SK-N-SH treated with all-trans-retinoic acid at 6 μM for 48 hours (cell line): ENCODE data around the gene TMEM53.
A peak's percentile ranks its signal among the peaks of the same experiment; 100 is the strongest.

Experiments
- ATAC-seq: fragments of 200-7000 bp; cut with Tn5 transposase; 3 replicates; pipeline ENCODE4 v1.9.1; 2020; ENCODE audit warnings: mild to moderate bottlenecking, moderate library complexity
- ARNTL ChIP-seq: fragments of 450-650 bp; formaldehyde crosslinking; IDR thresholded peaks from 2 replicates; pipeline ENCODE4 v1.5.0; 2020; ENCODE audit warnings: low read depth, mild to moderate bottlenecking, moderate library complexity, borderline replicate concordance
- BACH2 ChIP-seq: fragments of 250-450 bp; sonication (Bioruptor Pico); IDR thresholded peaks from 2 replicates; pipeline ENCODE4 v1.9.0; 2021; ENCODE audit warnings: mild to moderate bottlenecking, borderline replicate concordance
- CREB5 ChIP-seq: fragments of 250-450 bp; sonication (Bioruptor Pico); IDR thresholded peaks from 2 replicates; pipeline ENCODE4 v1.5.1; 2020; ENCODE audit warnings: low read depth, mild to moderate bottlenecking, moderate library complexity
- CSDC2 ChIP-seq: fragments of 250-450 bp; sonication (Bioruptor Pico); IDR thresholded peaks from 2 replicates; pipeline ENCODE4 v1.5.0; 2020; ENCODE audit warnings: mild to moderate bottlenecking, moderate library complexity
- CSRNP3 ChIP-seq: fragments of 250-450 bp; sonication (Bioruptor Pico); IDR thresholded peaks from 2 replicates; pipeline ENCODE4 v1.5.1; 2021; ENCODE audit warnings: mild to moderate bottlenecking, moderate library complexity
- ESRRG ChIP-seq: fragments of 250-450 bp; sonication (Bioruptor Pico); IDR thresholded peaks from 2 replicates; pipeline ENCODE4 v1.6.1; 2021; ENCODE audit warnings: mild to moderate bottlenecking
- GLIS3 ChIP-seq: fragments of 250-450 bp; sonication (Bioruptor Pico); IDR thresholded peaks from 2 replicates; pipeline ENCODE4 v1.5.0; 2020; ENCODE audit warnings: mild to moderate bottlenecking, moderate library complexity
- ISL1 ChIP-seq: fragments of 250-450 bp; sonication (Bioruptor Pico); IDR thresholded peaks from 2 replicates; pipeline ENCODE4 v2.1.2; 2022; ENCODE audit warnings: mild to moderate bottlenecking, moderate library complexity
- OSR1 ChIP-seq: fragments of 250-450 bp; sonication (Bioruptor Pico); IDR thresholded peaks from 2 replicates; pipeline ENCODE4 v1.8.0; 2022; ENCODE audit warnings: moderate library complexity, mild to moderate bottlenecking, inconsistent platforms
- PATZ1 ChIP-seq: fragments of 250-450 bp; sonication (Bioruptor Pico); IDR thresholded peaks from 2 replicates; pipeline ENCODE4 v1.8.0; 2020; ENCODE audit warnings: mild to moderate bottlenecking, moderate library complexity, borderline replicate concordance
- POU6F1 ChIP-seq: fragments of 250-450 bp; sonication (Bioruptor Pico); IDR thresholded peaks from 2 replicates; pipeline ENCODE4 v1.8.0; 2021; ENCODE audit warnings: low read depth, mild to moderate bottlenecking, moderate library complexity, borderline replicate concordance
- PPARA ChIP-seq: fragments of 250-450 bp; sonication (Bioruptor Pico); IDR thresholded peaks from 2 replicates; pipeline ENCODE4 v1.5.0; 2020; ENCODE audit warnings: mild to moderate bottlenecking, borderline replicate concordance
- RARB ChIP-seq: fragments of 250-450 bp; sonication (Bioruptor Pico); IDR thresholded peaks from 2 replicates; pipeline ENCODE4 v1.8.0; 2021; ENCODE audit warnings: mild to moderate bottlenecking, moderate library complexity
- SNAI2 ChIP-seq: fragments of 250-450 bp; sonication (Bioruptor Pico); IDR thresholded peaks from 2 replicates; pipeline ENCODE4 v1.5.0; 2020; ENCODE audit warnings: mild to moderate bottlenecking, moderate library complexity
- TCF4 ChIP-seq: fragments of 250-450 bp; sonication (Bioruptor Pico); IDR thresholded peaks from 2 replicates; pipeline ENCODE4 v1.8.0; 2021; ENCODE audit warnings: mild to moderate bottlenecking, moderate library complexity, borderline replicate concordance
- TOX ChIP-seq: fragments of 250-450 bp; sonication (Bioruptor Pico); IDR thresholded peaks from 2 replicates; pipeline ENCODE4 v1.8.0; 2021; ENCODE audit warnings: mild to moderate bottlenecking, moderate library complexity, borderline replicate concordance
- ZC3H10 ChIP-seq: fragments of 250-450 bp; sonication (Bioruptor Pico); IDR thresholded peaks from 2 replicates; pipeline ENCODE4 v1.5.1; 2021; ENCODE audit warnings: mild to moderate bottlenecking, moderate library complexity
- ZFP3 ChIP-seq: fragments of 250-450 bp; sonication (Bioruptor Pico); IDR thresholded peaks from 2 replicates; pipeline ENCODE4 v1.5.0; 2020; ENCODE audit warnings: mild to moderate bottlenecking, moderate library complexity
- ZFP30 ChIP-seq: fragments of 450-650 bp; formaldehyde crosslinking; IDR thresholded peaks from 2 replicates; pipeline ENCODE4 v1.5.0; 2022; ENCODE audit warnings: mild to moderate bottlenecking, moderate library complexity
- ZNF565 ChIP-seq: fragments of 450-650 bp; formaldehyde crosslinking; conservative IDR thresholded peaks from 2 replicates; pipeline ENCODE4 v1.5.0; 2020; ENCODE audit warnings: low read depth, mild to moderate bottlenecking, moderate library complexity
- ZNF70 ChIP-seq: fragments of 450-650 bp; formaldehyde crosslinking; IDR thresholded peaks from 2 replicates; pipeline ENCODE4 v1.5.0; 2020; ENCODE audit warnings: mild to moderate bottlenecking, moderate library complexity
- ZNF8 ChIP-seq: fragments of 450-650 bp; formaldehyde crosslinking; IDR thresholded peaks from 2 replicates; pipeline ENCODE4 v1.5.0; 2020; ENCODE audit warnings: mild to moderate bottlenecking, moderate library complexity

TMEM53 gene

GRCh38 chr1:44620072-44620471 lies 54.2 kb downstream of the TMEM53 start (continued):
- TF ChIP-seq CSRNP3 (CRISPR knock-in tag), result no peak
- TF ChIP-seq ISL1 (CRISPR knock-in tag), result no peak
- no peak for TF ChIP-seq POU6F1 (CRISPR knock-in tag)
- TF ChIP-seq TCF4 (CRISPR knock-in tag), result no peak
- no peak for TF ChIP-seq TOX (CRISPR knock-in tag)
- TF ChIP-seq ZNF70 (CRISPR knock-in tag), result no peak
- no peak for TF ChIP-seq ARNTL (CRISPR knock-in tag)
- no peak for TF ChIP-seq GLIS3 (CRISPR knock-in tag)
- no peak for TF ChIP-seq ZFP3 (CRISPR knock-in tag)
- TF ChIP-seq ZFP30 (CRISPR knock-in tag), result no peak

GRCh38 chr1:44619261-44619900 lies 54.9 kb downstream of the TMEM53 start:
- ATAC-seq, result peak; percentile 75
- TF ChIP-seq POU6F1 (CRISPR knock-in tag) (no peak), PATZ1 (CRISPR knock-in tag) (no peak), PPARA (CRISPR knock-in tag) (no peak), TCF4 (CRISPR knock-in tag) (no peak), ZFP30 (CRISPR knock-in tag) (no peak), CSRNP3 (CRISPR knock-in tag) (no peak), ZNF565 (CRISPR knock-in tag) (no peak), ARNTL (CRISPR knock-in tag) (no peak), ESRRG (CRISPR knock-in tag) (no peak)
- TF ChIP-seq, all 23 proteins: peak for 0

- ATAC-seq, result peak; percentile 12
- no peak for TF ChIP-seq PATZ1 (CRISPR knock-in tag)
- no peak for TF ChIP-seq RARB
- TF ChIP-seq ZNF8 (CRISPR knock-in tag), result no peak
- TF ChIP-seq SNAI2 (CRISPR knock-in tag), result no peak
- no peak for TF ChIP-seq ZC3H10 (CRISPR knock-in tag)
- no peak for TF ChIP-seq TCF4 (CRISPR knock-in tag)
- no peak for TF ChIP-seq BACH2 (CRISPR knock-in tag)
- TF ChIP-seq OSR1 (CRISPR knock-in tag), result no peak
- no peak for TF ChIP-seq GLIS3 (CRISPR knock-in tag)
- no peak for TF ChIP-seq POU6F1 (CRISPR knock-in tag)
- no peak for TF ChIP-seq ESRRG (CRISPR knock-in tag)
- TF ChIP-seq PPARA (CRISPR knock-in tag), result no peak
- no peak for TF ChIP-seq CSRNP3 (CRISPR knock-in tag)
- TF ChIP-seq CSDC2, result no peak
- TF ChIP-seq CREB5 (CRISPR knock-in tag), result no peak
These were observed 56.6 kb downstream of the TMEM53 start for GRCh38 chr1:44617703-44618029.
